Small intestine (tissue), 7 donors: ENCODE results near the gene DEGS2. TPM values are rescaled to one million over a fixed set of nuclear protein-coding genes. Genes with fewer than 3 reads are reported as not detected.

Experiments
- DNase-seq, 2 donors: peaks; one replicate each; pipeline versions ENCODE4 v3.0.0 to v3.0.0-alpha.2; 2013
- FAIRE-seq: peaks from 2 replicates; lab custom pipeline; 2012; peaks lifted over from hg19 to GRCh38; lab: Jason Lieb, UNC
- H3K27ac ChIP-seq, 3 donors: one replicate each; pipeline ENCODE4 v1.5.1; 2013; ENCODE audit warnings: low read length in 2 of 3, mild to moderate bottlenecking in 2 of 3, control low read depth in 1 of 3, inconsistent platforms in 1 of 3, low read depth in 1 of 3, moderate library complexity in 1 of 3
- H3K27me3 ChIP-seq, 3 donors: one replicate each; pipeline ENCODE4 v1.6.1; 2013; ENCODE audit warnings: low read length in 3 of 3, inconsistent platforms in 1 of 3; ENCODE audit not compliant: control insufficient read depth in 3 of 3, insufficient read depth in 3 of 3
- H3K36me3 ChIP-seq, 3 donors: one replicate each; pipeline ENCODE4 v1.6.1; 2013; ENCODE audit warnings: low read length in 3 of 3, inconsistent platforms in 1 of 3, low read depth in 1 of 3, mild to moderate bottlenecking in 1 of 3, moderate library complexity in 1 of 3; ENCODE audit not compliant: control insufficient read depth in 3 of 3, insufficient read depth in 2 of 3
- H3K4me1 ChIP-seq, 3 donors: one replicate each; pipeline ENCODE4 v1.6.1; 2013; ENCODE audit warnings: low read length in 2 of 3, inconsistent platforms in 1 of 3, low read depth in 1 of 3, mild to moderate bottlenecking in 1 of 3, moderate library complexity in 1 of 3; ENCODE audit not compliant: control insufficient read depth in 3 of 3, insufficient read depth in 2 of 3
- H3K4me3 ChIP-seq, 3 donors: one replicate each; pipeline ENCODE4 v1.5.1; 2013; ENCODE audit warnings: low read length in 3 of 3, control low read depth in 1 of 3, inconsistent platforms in 1 of 3, low read depth in 1 of 3, mild to moderate bottlenecking in 1 of 3, moderate library complexity in 1 of 3
- H3K9me3 ChIP-seq, 2 donors: one replicate each; pipeline ENCODE4 v1.6.1; 2013; ENCODE audit warnings: low read depth in 1 of 2, low read length in 1 of 2; ENCODE audit not compliant: control insufficient read depth in 2 of 2, insufficient read depth in 1 of 2
- WGBS, 3 donors: extraction: QIAGEN DNeasy Blood & Tissue Kit; methylation state at CpG; one replicate each; pipeline ENCODE4 v1.1.7; 2013; 5-methylcytosine and 5-hydroxymethylcytosine counted together
- polyA plus RNA-seq, 4 donors: library from polyadenylated mRNA; stranded (reverse) in 3 of 4; unstranded in 1 of 4; fragments of 200-250 nt in 3 of 4; fragments of 120-200 nt in 1 of 4; gene quantifications; one replicate each; pipeline versions ENCODE4 v1.2.1 to v1.2.3, GENCODE V29; 2013
- donor health status: healthy with polysubstance abuse.
- donor health status: control.
- donor health status: control.
- donor health status: Bipolar disorder and iron deficiency.
- donor health status: healthy.

Gene DEGS2
- polyA plus RNA-seq, 4 donors = 16.1 to 47.0 (median 24.0) TPM

DNA sequence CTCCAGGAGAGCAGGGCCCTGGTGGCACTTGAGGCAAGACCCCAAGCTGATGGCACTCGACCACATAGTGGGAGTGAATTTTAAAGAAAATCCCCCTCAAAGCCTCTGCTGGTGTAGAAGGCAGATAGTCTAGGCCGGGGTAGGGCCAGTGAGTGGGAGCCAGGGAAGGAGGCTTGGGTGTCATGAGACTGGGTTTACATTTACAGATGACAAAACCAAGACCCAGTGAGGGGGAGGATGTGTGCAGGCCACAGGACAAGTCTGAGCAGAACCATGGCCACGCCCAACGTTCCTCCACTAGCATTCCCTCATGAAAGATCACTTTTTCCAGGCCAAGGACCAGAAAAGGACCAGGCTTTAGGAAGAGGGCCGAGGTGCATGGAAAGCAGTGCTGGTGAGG is 52.2 kb downstream of the DEGS2 start:
- Histone ChIP-seq H3K4me1 (peaks cover 0 to 8% (median 4%) of the 10 kb centered on the region in 3 donors), H3K4me3 (no peak overlapping the region), H3K9me3 (no peaks in the 10 kb centered on the region), H3K27me3 (no peaks in the 10 kb centered on the region), H3K36me3 (peaks cover 0 to 53% (median 0%) of the 10 kb centered on the region in 3 donors), H3K27ac (peak overlapping the region in 1 of 3 donors; percentile 48)
- DNase-seq (no peak), FAIRE-seq (no peak)
- WGBS, 3 donors = 77 to 87% (median 87%) methylated on average over 5 of the region's 5 CpGs

GRCh38 chr14:100106250-100107112 is 53.0 kb downstream of the DEGS2 start:
- Histone ChIP-seq H3K27ac (peak overlapping the region in 1 of 3 donors; percentile 48), H3K4me1 (peaks cover 0 to 8% (median 4%) of the 10 kb centered on the region in 3 donors), H3K4me3 (no peak overlapping the region), H3K27me3 (no peaks in the 10 kb centered on the region), H3K36me3 (peaks cover 0 to 53% (median 0%) of the 10 kb centered on the region in 3 donors), H3K9me3 (no peaks in the 10 kb centered on the region)
- WGBS, 3 donors = 76 to 78% (median 76%) methylated on average over 17 of the region's 17 CpGs
- DNase-seq = no peak
- no peak for FAIRE-seq

GRCh38 chr14:100105357-100106169 is 53.9 kb downstream of the DEGS2 start:
- DNase-seq (no peak), FAIRE-seq (no peak)
- peaks cover 0 to 50% (median 0%) of the 10 kb centered on the region in 3 donors for H3K36me3 ChIP-seq
- H3K4me3 ChIP-seq = no peak overlapping the region
- H3K27me3 ChIP-seq = no peaks in the 10 kb centered on the region
- peaks cover 0 to 8% (median 4%) of the 10 kb centered on the region in 3 donors for H3K4me1 ChIP-seq
- peak overlapping the region in 1 of 3 donors; percentile 6 for H3K27ac ChIP-seq
- H3K9me3 ChIP-seq = no peaks in the 10 kb centered on the region
- WGBS, 3 donors = 78 to 89% (median 78%) methylated on average over 16 of the region's 16 CpGs

GRCh38 chr14:100104523-100105300 is 54.7 kb downstream of the DEGS2 start:
- Histone ChIP-seq H3K36me3 (peaks cover 0 to 47% (median 0%) of the 10 kb centered on the region in 3 donors), H3K4me3 (no peak overlapping the region), H3K27ac (peak overlapping the region in 1 of 3 donors; percentile 6), H3K4me1 (peaks cover 0 to 8% (median 4%) of the 10 kb centered on the region in 3 donors), H3K9me3 (no peaks in the 10 kb centered on the region), H3K27me3 (no peaks in the 10 kb centered on the region)
- no peak for DNase-seq
- FAIRE-seq = no peak
- 80 to 84% (median 84%) methylated on average over 7 of the region's 7 CpGs for WGBS, 3 donors

- 57 to 75% (median 74%) methylated on average over 4 of the region's 4 CpGs for WGBS, 3 donors
- Histone ChIP-seq H3K4me1 (peaks cover 0 to 8% (median 4%) of the 10 kb centered on the region in 3 donors), H3K27me3 (no peaks in the 10 kb centered on the region), H3K4me3 (no peak overlapping the region), H3K36me3 (peaks cover 0 to 39% (median 0%) of the 10 kb centered on the region in 3 donors), H3K9me3 (no peaks in the 10 kb centered on the region), H3K27ac (peak overlapping the region in 1 of 3 donors; percentile 12)
- DNase-seq (no peak), FAIRE-seq (no peak)
These were observed 55.5 kb downstream of the DEGS2 start for GRCh38 chr14:100104006-100104352.

DNA sequence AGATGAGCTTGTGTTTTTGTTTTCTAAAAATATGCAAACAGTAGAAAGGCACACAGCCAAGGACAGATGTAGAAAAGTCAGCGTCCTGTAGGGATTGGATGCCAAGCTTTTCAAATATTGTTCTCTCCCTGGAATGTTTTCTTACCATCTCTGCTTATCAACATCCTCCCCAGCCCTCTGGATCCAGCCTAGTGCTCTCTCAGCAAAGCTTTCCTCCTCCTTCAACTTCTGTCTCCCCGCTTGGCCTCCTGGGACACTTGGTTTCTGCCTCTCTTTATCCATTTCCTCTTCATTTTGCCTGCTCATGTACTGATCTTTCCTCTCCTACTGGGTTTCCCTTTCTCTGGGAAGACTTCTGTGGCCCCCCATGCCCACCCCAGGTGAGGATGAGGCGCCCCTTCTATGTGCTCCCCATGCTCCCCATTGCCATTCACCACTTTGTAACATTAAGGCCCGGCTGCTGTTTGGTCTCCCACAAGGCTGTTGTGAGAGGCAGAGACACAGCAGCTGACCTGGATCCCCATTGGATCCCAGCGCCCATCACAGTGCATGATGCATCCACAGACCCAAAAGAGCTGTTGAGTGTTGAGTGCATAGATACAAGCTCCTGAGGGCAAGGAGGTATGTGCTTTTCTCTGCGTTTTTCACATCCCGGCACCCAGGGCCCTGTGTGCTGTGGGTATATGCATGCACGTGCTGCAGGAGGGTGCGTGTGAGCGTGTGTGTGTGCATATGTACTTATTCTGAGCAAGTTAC is 56.0 kb downstream of the DEGS2 start:
- DNase-seq (no peak), FAIRE-seq (no peak)
- no peaks in the 10 kb centered on the region for H3K27me3 ChIP-seq
- no peaks in the 10 kb centered on the region for H3K9me3 ChIP-seq
- H3K4me1 ChIP-seq = peaks cover 0 to 8% (median under 1%) of the 10 kb centered on the region in 3 donors
- no peak overlapping the region for H3K4me3 ChIP-seq
- H3K36me3 ChIP-seq = peaks cover 0 to 36% (median 0%) of the 10 kb centered on the region in 3 donors
- WGBS, 3 donors = 68 to 86% (median 71%) methylated on average over 10 of the region's 10 CpGs
- peak overlapping the region in 2 of 3 donors; percentile 12 to 22 for H3K27ac ChIP-seq

GRCh38 chr14:100102156-100102785 is 57.2 kb downstream of the DEGS2 start:
- Histone ChIP-seq H3K27ac (peak overlapping the region in 1 of 3 donors; percentile 38), H3K4me3 (no peak overlapping the region), H3K9me3 (no peaks in the 10 kb centered on the region), H3K36me3 (peaks cover 0 to 42% (median 0%) of the 10 kb centered on the region in 3 donors), H3K4me1 (peaks cover 0 to 8% (median 0%) of the 10 kb centered on the region in 3 donors), H3K27me3 (no peaks in the 10 kb centered on the region)
- no peak for FAIRE-seq
- WGBS, 3 donors = 80 to 91% (median 85%) methylated on average over 8 of the region's 8 CpGs
- DNase-seq = no peak
